Fibroblast of upper back skin (primary cell): ENCODE results near the gene CMTM2.
"Not testable (repeated sequence)": the region's sequence is repeated elsewhere in the genome, so short reads cannot be mapped to it uniquely, and the experiment has no call there.

ENCODE experiments used
- DNase-seq: peaks from one replicate; pipeline ENCODE4 v3.0.0-alpha.2; 2013

The CMTM2 gene

GRCh38 chr16:66587881-66588600 lies 8.8 kb downstream of the CMTM2 start:
- DNase-seq, result no peak

GRCh38 chr16:66588981-66589713 lies 9.9 kb downstream of the CMTM2 start:
- no peak for DNase-seq

GRCh38 chr16:66590322-66590721 lies 11.1 kb downstream of the CMTM2 start:
- no peak for DNase-seq

GRCh38 chr16:66591018-66591417 lies 11.8 kb downstream of the CMTM2 start:
- DNase-seq, result no peak

- DNase-seq, result no peak
Observed at GRCh38 chr16:66592241-66592640, 13.0 kb downstream of the CMTM2 start.

- no peak for DNase-seq
Observed at GRCh38 chr16:66592814-66593213, 13.6 kb downstream of the CMTM2 start.

GRCh38 chr16:66594739-66595138 lies 15.5 kb downstream of the CMTM2 start:
- DNase-seq, result no peak

GRCh38 chr16:66596559-66596958 lies 17.3 kb downstream of the CMTM2 start:
- not testable (repeated sequence) for DNase-seq

- DNase-seq, result no peak
Observed at GRCh38 chr16:66596986-66597848, 18.0 kb downstream of the CMTM2 start.

GRCh38 chr16:66598111-66598510 lies 18.8 kb downstream of the CMTM2 start:
- DNase-seq, result no peak

- DNase-seq, result no peak
Observed at GRCh38 chr16:66599726-66600125, 20.5 kb downstream of the CMTM2 start.

GRCh38 chr16:66600477-66600876 lies 21.2 kb downstream of the CMTM2 start:
- no peak for DNase-seq

GRCh38 chr16:66601471-66601870 lies 22.2 kb downstream of the CMTM2 start:
- no peak for DNase-seq

GRCh38 chr16:66603537-66604375 lies 24.5 kb downstream of the CMTM2 start:
- peak; percentile 56 for DNase-seq

- peak; percentile 58 for DNase-seq
Observed at GRCh38 chr16:66604376-66605176, 25.3 kb downstream of the CMTM2 start, which contains the start of gene CMTM3. CMTM3 (plus strand) TSS chr16:66604704; CDS start chr16:66604806, 102 bp downstream.

- peak; percentile 32 for DNase-seq
Observed at GRCh38 chr16:66605177-66605978, 26.1 kb downstream of the CMTM2 start.

GRCh38 chr16:66605979-66606751 lies 26.9 kb downstream of the CMTM2 start:
- DNase-seq, result no peak

- DNase-seq, result peak; percentile 92
Observed at GRCh38 chr16:66608241-66609138, 29.2 kb downstream of the CMTM2 start.

GRCh38 chr16:66609139-66609510 lies 29.9 kb downstream of the CMTM2 start:
- DNase-seq, result no peak
